T-helper 2 cell (primary cell): ENCODE data around the gene SLC2A5.
"Not testable (repeated sequence)": the region's sequence is repeated elsewhere in the genome, so short reads cannot be mapped to it uniquely, and the experiment has no call there.

Experiments
- DNase-seq, 5 experiments: peaks; one replicate each; pipeline versions ENCODE4 v3.0.0 to v3.0.0-alpha.2; 2012 to 2022

The SLC2A5 gene

GRCh38 chr1:9004031-9004699, 65.3 kb downstream of the SLC2A5 start:
- DNase-seq = no peak

DNA sequence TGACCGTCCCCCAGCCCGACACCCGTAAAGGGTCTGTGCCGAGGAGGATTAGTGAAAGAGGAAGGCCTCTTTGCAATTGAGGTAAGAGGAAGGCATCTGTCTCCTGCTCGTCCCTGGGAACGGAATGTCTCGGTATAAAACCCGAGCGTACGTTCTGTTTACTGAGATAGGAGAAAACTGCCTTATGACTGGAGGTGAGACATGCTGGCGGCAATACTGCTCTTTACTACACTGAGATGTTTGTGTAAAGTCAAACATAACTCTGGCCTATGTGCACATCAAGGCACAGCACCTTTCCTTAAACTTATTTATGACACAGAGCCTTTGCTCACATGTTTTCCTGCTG, 67.2 kb downstream of the SLC2A5 start:
- DNase-seq = not testable (repeated sequence)

DNA sequence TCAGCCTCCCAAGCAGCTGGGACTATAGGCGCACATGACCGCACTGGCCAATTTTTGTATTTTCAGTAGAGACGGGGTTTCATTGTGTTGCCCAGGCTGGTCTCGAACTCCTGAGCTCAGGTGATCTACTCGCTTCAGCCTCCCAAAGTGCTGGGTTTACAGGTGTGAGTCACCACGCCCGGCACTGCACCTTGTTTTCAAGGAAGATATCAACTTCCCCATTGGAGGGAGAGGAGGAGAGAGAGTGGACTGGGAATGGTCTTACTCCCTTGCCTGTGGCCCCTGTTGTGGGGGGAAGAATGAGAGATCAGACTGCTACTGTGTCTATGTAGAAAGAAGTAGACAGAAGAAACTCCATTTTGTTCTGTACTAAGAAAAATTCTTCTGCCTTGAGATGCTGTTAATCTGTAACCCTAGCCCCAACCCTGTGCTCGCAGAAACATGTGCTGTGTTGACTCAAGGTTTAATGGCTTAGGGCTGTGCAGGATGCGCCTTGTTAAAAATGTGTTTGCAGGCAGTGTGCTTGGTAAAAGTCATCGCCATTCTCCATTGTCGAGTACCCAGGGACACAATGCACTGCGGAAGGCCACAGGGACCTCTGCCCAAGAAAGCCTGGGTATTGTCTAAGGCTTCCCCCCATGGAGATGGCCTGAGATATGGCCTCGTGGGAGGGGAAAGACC, 67.8 kb downstream of the SLC2A5 start:
- DNase-seq = not testable (repeated sequence)

DNA sequence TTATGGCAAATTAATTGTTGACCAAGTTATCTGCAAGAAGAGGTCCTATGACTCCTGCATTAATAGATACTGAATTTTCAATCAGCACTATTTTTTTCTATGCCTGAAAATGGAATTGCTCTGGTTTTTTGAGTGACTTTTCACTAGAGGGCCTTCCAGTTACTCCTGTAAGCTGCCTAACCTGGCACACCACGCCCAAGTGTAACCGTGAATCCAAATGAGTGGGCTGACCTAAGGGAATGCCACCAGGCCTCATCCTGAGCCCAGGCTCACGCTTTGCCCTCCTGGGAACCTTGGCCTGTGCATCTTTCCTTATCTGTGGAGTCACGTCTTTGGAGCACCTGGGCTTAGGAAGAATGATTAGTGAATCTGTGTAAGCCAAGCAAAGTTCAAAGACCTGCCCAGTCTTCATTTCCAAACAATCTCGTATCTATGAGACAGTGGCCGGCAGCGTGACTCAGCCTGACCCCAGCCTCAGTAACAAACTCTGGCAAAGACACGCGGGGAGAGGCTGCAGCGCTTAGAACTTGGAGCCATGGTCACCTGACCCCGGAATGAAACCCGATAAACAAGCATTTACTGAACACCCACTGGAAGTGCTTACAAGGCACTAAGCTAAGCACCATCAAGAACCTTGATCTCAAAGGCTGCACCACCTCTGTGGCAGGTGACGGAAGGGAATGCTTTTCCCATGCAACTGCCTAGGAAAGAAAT, 75.3 kb downstream of the SLC2A5 start:
- not testable (repeated sequence) for DNase-seq

DNA sequence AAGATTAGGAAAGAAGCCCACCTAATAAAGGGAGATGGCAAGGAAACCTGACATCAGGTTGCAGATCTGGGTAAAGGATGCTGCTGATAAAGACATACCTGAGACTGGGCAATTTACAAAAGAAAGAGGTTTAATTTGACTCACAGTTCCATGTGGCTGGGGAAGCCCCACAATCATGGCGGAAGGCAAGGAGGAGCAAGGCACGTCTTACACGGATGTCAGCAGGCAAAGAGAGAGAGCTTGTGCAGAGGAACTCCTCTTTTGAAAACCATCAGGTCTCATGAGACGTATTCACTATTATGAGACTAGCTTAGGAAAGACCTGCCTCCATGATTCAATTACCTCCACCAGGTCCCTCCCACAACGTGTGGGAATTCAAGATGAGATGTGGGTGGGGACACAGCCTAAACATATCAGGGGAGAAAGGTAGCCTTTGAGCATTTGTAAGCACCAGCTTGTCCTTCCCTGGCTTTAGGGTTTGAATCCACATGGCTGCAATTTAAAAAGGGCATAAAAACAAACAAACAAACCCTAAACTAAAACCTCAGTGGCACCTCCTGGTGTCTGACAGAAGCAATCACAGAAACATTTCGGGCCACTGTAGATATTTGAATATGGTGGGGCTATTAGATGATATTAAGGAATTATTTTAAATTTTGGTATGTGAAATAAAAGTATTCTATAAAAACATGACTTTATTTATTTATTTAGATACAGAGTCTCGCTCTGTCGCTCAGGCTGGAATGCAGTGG, 76.3 kb downstream of the SLC2A5 start:
- DNase-seq = no peak

GRCh38 chr1:8989821-8990220, 79.6 kb downstream of the SLC2A5 start:
- peak in 1 of 5 experiments; percentile 83 for DNase-seq

DNA sequence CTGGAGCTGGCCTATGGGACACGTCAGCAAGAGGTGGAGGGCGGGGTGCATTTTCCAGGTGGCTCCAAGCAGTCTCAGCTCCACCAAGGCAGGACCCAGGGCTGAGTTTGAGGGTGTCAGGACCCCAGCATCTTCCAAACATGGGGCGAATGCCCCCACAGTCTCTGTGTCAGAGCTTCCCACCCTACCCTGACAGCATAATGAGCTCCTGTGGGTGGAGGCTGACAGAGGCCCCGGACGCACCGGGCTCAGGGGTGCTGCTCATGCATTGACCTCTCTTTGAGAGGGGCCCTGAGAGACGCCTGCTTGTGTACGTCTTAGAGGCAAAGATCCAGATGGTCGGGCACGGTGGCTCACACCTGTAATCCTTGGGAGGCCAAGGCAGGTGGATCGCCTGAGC, 80.4 kb downstream of the SLC2A5 start:
- no peak for DNase-seq

- DNase-seq = no peak
Observed at GRCh38 chr1:8988618-8988967, 80.8 kb downstream of the SLC2A5 start.

- DNase-seq = peak; percentile 15 to 49 (median 38)
Observed at GRCh38 chr1:8987881-8988617, 81.4 kb downstream of the SLC2A5 start.

DNA sequence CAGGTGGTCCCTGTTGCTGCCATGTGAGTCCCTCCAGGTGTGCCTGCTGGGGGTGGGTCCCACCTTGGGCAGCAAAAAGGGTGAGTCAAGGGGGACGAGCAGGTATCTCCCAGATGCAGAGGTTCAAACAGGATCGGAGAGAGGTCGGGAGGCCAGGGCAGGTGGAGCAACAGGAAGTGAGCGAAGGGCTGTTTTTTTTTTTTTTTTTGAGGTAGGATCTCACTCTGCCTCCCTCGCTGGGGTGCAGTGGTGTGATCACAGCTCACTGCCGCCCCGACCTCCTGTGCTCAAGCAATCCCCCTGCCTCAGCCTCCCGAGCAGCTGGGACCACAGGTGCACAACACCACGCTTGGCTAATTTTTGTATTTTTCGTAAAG, 82.6 kb downstream of the SLC2A5 start:
- peak in 1 of 5 experiments; percentile 13 for DNase-seq

- no peak for DNase-seq
Observed at GRCh38 chr1:8985915-8986813, 83.3 kb downstream of the SLC2A5 start.
